GM21619 (cell line): Measurements from ENCODE around the gene LRIT1.

Source experiments
- ATAC-seq: cut with Tn5 transposase; IDR thresholded peaks from one replicate; pipeline ENCODE4 v1.9.1; 2021; ENCODE audit not compliant: unreplicated experiment

The LRIT1 gene

GRCh38 chr10:84214612-84215235 lies 26.6 kb downstream of the LRIT1 start:
- ATAC-seq: peak; percentile 92

GRCh38 chr10:84214046-84214572 lies 27.2 kb downstream of the LRIT1 start:
- ATAC-seq: no peak

- no peak for ATAC-seq
Observed at GRCh38 chr10:84213076-84213475, 28.3 kb downstream of the LRIT1 start.

GRCh38 chr10:84212014-84212413 lies 29.3 kb downstream of the LRIT1 start:
- ATAC-seq: no peak

- no peak for ATAC-seq
Observed at GRCh38 chr10:84211566-84211965, 29.8 kb downstream of the LRIT1 start.

GRCh38 chr10:84208023-84208422 lies 33.3 kb downstream of the LRIT1 start:
- no peak for ATAC-seq

GRCh38 chr10:84205853-84206525 lies 35.4 kb downstream of the LRIT1 start:
- no peak for ATAC-seq

- peak; percentile 78 for ATAC-seq
Observed at GRCh38 chr10:84205049-84205852, 36.1 kb downstream of the LRIT1 start.

GRCh38 chr10:84204610-84205009 lies 36.7 kb downstream of the LRIT1 start:
- no peak for ATAC-seq

- ATAC-seq: peak; percentile 58
Observed at GRCh38 chr10:84204122-84204521, 37.2 kb downstream of the LRIT1 start.

GRCh38 chr10:84202349-84202748 lies 39.0 kb downstream of the LRIT1 start:
- no peak for ATAC-seq

GRCh38 chr10:84201682-84202081 lies 39.7 kb downstream of the LRIT1 start:
- no peak for ATAC-seq

GRCh38 chr10:84201244-84201606 lies 40.1 kb downstream of the LRIT1 start:
- ATAC-seq: no peak

- ATAC-seq: no peak
Observed at GRCh38 chr10:84200537-84201243, 40.7 kb downstream of the LRIT1 start.

GRCh38 chr10:84198206-84198915 lies 43.0 kb downstream of the LRIT1 start:
- no peak for ATAC-seq

- no peak for ATAC-seq
Observed at GRCh38 chr10:84197643-84198042, 43.7 kb downstream of the LRIT1 start.

GRCh38 chr10:84196941-84197340 lies 44.4 kb downstream of the LRIT1 start:
- ATAC-seq: no peak

- ATAC-seq: no peak
Observed at GRCh38 chr10:84196083-84196482, 45.3 kb downstream of the LRIT1 start.

- no peak for ATAC-seq
Observed at GRCh38 chr10:84195044-84195830, 46.1 kb downstream of the LRIT1 start.
